ENCODE measurements around the gene NABP2.
"Not testable (repeated sequence)": the region's sequence is repeated elsewhere in the genome, so short reads cannot be mapped to it uniquely, and the experiment has no call there.

The NABP2 gene

DNA sequence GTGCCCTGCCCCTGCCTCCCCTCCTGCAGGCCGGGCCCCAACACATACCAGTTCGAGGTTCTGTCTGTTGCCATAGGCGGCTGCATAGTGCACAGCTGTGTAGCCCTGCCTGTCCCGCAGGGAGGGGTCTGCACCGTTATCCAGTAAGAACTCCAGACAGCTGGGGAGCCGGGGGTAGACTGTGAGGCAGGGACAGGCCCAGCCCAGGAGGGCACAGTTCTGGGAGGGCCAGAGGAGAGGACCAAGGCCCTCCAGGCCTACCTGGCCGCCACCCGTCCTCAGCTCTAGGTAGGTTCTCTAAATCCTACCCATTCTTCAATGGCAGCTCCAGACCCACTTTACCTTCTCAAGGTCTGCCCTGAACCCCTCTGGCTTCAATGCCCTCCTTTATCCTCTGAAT lies 24.6 kb downstream of the NABP2 start:
- no peak for DNase-seq

DNA sequence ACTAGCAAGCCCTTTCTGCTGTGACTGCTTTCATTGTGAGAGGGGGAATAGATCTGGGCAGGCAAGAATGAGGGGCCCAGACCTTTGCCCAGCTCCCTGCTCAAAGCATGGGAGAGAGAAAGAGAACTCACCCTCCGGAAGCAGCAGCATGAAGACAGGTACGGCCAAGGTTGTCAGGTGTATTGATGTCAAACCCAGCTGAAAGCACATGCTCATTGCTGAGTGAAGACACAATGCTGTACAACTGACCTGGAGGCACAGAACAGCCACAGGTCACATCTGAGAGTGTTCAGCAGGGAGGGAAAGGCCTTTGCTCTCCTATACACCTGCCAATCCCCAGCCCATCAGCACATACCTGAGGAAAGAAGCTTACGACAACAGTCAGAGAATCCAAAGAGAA lies 28.5 kb downstream of the NABP2 start:
- DNase-seq: no peak

DNA sequence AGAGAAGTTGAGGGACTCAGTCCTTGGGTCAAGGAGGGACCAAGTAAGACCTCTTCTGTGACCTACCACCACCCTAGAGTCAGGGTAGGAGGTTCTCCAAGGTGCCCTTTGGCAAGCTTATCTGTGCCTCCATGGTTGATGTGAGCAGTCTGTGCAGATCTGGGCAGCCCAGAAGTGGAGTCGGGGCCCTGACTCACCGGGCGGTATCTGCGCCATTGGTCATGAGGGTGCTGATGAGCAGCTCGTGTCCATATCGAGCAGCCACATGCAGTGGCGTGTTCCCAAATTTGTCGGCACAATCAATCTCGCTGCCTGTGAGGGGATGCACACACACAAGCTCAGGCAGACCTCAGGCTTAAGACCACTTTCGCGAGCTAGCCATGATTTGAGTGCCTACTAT lies 28.9 kb downstream of the NABP2 start:
- no peak for DNase-seq

DNA sequence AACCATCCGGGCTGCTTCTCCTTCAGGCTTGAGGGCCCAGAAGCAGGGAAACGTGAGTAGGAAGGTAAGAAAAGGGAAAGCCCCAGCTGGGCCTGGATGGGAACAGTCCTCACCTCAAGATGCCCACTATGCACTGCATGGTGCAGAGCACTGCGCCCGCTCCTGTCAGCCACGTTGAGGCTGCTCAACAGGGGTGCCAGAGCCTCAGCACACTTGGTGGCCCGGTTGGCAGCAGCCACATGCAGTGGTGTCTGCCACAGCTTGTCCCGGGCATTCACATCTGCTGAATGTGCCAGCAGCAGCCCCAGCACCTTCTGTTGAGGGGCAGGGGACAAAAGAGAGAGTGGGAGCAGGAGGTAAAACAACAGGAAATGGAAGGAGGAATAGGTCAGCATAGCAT lies 31.5 kb downstream of the NABP2 start:
- DNase-seq: no peak

DNA sequence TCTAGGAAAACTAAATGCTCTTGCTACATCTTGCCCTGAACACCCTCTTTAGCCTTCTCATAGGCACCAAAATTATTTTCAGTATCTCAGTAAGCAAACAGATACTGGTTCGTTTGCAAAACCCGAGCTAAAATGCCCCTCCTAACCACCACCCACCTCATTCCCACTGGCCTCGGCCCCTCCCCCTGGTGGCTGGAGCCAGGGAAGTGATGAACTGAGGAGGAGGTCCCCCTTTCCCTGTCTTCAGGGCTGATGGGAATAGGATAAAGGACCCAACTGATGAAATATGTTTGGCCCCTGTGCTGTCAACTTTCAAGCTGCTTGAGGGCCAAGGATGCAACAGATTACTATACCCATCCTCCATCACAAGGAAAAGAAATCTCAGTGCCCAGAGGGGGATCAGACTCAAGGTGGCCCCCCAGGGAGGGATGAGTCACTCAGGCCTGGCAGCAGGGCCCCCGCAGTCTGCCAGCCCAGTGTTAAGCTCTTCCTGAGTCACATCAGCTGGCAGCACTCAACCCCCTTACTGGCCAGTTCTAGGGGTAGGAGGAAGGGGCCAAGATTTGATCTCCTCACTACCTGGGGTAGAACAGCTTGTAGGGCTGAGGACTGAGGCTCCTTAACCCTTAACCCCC lies 32.3 kb downstream of the NABP2 start:
- no peak for DNase-seq

DNA sequence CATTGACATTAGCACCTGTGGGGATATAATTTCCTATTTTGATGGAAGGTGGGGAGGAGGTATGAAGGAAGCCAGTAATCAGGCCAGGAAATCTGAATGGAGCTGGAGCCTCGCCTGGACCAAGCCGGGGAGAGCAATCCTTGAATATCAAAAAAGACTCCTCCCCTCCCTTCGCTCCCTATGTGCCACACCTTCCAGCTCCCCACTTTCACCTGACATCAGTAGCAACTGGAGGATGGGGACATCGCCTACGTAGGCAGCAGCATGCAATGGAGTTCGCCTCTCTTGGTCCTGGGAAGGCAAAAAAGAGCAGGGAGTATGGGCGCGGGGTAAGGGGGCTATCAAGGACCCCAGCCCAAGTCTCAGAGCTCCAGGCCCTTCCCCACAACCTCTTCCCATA lies 32.9 kb downstream of the NABP2 start:
- no peak for DNase-seq

DNA sequence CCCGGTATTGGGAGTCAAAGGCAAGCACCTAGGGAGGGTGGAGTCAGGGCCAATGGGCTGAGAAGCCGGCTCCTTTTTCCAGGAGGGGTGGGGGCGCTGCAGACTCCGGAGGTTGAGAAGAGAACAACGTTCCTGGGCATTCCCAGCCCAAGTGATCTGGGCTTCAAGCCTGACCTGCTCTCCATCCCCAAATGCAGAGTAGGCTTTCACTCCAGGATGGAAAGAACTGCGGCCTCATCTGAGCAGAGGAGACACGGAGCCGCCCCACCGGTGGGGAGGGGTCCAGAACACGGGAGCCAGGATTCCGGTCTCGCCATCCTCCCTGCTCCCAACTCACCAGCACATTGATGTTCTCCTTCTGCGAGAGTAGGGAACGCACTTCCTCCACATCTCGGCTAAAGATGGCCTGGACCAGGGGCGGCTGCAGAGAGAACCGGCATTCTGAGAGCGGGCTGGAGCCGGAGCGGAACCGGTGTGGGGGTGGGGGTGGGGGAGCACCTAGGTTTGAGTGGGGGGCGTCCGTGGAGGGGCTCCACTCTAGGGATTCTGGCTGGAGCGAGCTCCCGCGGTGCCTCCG lies 33.4 kb downstream of the NABP2 start:
- peak in 1 of 2 experiments; percentile 32 for DNase-seq

DNA sequence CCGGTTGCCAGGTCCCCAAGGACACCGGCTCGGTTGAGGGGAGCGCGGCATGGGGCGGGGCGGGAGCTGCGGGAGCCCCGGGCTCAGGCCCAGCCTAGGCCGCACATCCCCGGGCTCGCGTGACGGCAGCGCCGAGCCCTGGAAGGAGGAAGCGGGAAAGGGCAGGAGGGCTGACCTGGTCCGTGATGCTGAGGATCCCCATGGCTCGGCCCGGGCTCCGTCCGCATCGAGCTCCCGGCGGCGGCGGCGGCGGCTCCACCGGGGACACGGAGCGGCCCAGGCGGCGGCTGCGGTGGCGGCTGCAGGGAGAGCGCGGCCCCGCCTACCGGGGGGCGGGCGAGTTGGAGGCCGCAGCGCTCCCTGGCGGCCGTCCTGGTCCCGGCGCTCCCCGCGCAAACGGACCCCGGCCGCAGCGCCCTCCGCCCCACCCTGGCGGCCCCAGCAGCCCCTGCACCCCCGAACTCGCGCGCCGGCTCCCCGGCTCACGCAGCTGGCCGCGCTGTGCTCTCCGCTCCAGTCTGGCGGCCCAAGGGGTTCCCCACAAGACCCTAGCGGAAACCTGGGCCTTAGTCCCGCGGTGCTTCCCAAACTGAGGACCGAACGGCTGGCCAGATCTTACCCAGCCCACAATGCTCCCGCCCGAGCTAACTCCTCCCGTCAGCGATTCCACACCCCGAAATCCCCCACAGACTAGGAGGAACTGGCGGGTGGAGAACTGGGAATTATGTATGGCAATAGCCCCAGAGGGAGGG lies 34.1 kb downstream of the NABP2 start, which contains the start of gene ANKRD52:
TSS of gene ANKRD52 (minus strand) at position 317 of the 752 bp plus-strand sequence. CDS start at position 202, 115 bp downstream.
- DNase-seq: peak; percentile 84 to 88

DNA sequence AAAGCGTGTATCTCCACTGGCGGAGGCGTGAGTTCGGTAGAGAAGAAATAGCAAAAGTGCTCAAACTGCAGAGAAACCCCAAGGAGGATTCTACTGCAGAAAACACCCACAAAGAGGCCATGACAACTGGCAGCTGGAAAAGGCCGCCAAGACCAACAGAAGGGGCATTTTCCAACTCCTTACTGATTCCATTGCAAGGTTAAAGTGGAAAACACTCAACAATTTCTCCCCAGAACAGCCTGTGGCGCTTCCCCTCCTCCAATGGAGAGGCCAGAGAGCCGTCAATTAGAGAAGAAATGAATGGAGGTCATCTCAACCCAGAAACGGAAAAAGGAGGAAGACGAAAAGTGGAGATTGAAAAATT lies 34.7 kb downstream of the NABP2 start:
- no peak for DNase-seq

DNA sequence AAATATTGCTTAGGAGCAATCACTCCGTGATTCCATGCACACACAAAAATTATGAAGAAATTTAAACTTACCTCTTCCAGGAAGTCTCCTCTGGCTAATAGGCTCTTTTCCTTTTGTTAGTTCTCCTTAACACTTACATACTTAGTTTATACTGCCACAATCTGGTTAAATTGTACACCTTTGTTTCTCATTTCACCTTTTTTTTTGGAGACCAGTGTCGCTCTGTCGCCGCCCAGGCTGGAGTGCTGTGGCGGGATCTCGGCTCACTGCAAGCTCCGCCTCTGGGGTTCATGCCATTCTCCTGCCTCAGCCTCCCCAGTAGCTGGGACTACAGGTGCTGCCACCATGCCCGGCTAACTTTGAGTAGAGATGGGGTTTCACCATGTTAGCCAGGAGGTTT lies 36.2 kb downstream of the NABP2 start:
- no peak for DNase-seq

DNA sequence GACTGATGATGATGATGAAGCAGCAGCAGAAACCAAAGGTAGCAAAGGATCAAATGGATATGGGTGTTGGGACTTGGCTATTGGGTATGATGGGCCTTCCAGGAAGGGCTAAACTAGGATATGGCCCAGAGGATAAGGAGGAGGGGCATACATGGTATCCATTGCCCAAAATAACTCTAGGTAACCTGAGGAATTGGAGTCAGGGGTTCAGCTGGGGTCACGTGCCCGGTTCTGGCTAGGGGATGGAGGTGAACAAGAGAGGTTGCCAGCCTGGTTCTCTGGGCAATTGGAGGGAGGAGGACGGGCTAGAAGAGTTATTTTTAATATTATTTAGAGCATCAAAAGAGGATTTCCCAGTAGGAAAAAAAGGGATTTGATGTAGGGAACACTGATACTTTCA lies 36.8 kb downstream of the NABP2 start:
- no peak for DNase-seq

DNA sequence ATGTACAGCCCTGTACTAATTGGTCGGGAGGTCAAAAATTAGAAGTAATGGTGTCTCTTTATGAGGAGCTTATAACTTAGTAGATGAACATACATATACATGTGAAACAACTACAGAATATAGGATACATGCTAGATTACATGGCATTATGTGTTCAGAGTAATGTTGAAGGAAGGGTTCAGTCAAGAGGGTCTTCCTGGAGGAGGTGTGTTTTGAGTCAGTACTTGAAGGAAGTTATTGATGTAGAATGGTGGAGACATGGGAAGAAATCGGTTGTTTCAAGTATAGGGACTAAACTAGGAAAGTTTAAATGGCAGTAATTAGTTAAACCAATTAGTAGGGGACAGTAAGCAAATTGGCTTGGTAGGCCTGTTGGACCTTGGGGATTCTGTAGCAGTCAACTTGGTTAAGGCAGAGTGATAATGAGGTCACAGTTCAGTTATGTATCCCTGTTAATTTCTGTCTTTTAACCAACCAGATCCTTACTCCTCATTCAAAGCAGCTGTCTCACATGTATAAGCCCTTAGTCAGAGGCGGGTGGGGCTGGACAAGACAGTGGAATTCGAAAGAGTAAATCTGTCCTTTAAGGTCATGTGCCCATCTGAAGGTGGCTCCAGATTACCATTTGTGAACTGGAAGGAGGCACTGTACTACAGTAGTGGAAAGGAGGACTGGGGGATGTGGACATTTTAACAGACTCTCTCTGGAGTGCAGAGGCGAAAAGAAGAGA lies 37.5 kb downstream of the NABP2 start:
- no peak for DNase-seq

DNA sequence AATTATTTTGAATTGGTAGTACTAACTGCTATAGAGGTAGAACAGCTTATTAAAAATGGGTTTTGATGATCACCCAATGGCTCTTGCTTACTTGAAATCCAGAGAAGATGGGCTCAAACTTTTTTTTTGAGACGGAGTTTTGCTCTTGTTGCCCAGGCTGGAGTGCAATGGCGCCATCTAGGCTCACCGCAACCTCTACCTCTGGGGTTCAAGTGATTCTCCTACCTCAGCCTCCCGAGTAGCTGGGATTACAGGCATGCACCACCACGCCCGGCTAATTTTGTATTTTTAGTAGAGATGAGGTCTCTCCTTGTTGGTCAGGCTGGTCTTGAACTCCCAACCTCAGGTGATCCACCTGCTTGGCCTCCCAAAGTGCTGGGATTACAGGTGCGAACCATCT lies 38.8 kb downstream of the NABP2 start:
- peak; percentile 25 to 32 for DNase-seq

DNA sequence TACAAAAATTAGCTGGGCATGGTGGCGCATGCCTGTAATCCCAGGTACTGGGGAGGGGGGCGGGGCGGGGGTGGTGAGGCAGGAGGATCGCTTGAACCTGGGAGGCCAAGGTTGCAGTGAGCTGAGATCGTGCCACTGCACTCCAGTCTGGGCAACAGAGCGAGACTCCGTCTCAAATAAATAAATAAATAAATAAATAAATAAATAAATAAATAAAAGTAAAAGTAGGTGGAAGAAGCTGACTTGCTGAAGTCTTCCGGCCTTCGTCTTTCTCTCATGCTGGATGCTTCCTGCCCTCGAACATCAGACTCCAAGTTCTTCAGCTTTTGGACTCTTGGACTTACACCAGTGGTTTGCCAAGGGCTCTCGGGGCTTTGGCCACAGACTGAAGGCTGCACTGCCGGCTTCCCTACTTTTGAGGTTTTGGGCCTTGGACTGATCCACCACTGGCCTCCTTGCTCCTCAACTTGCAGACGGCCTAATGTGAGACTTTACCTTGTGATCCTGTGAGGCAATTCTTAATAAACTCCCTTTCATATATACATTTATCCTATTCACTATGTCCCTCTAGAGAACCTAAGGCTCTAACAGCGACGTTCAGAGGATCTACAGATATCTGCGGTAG lies 42.0 kb downstream of the NABP2 start:
- DNase-seq: not testable (repeated sequence)

DNA sequence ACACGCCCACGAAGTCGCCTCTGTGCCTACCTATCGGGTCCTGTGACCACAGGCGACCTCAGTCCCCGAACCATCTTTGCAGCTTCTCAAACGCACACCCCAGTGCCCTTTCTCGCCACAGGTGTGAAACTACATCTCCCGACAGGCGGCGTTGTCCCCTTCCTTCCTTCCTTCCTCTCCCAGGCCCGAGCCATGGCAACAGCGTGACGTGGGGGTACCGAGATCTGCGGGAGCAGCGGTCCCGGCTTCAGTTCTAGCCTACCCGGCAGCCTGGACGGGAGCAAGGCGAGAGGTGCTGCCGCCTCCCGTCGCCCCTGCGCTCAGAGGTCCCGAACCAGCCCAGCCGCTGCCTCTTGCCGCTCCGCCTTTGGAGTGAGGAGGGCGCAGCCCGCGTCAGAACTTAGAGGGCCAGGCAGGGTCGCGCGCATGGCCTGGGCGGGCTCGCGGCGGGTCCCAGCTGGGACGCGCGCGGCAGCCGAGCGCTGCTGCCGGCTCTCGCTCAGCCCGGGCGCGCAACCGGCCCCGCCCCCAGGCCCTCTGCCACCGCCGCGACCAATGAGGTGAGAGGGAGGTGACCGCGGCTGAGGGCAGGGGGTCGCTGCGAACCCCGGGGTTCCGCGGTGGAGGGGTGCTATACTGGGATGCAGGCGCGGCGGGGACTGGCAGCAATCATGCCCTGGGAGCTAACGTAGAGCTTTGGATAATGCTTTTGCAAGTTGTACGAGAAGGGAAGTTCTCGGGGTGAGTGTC lies 42.7 kb downstream of the NABP2 start, which contains the start of gene COQ10A:
TSS of gene COQ10A (plus strand) at position 250 of the 750 bp plus-strand sequence. CDS start at position 427, 177 bp downstream.
- peak; percentile 90 to 91 for DNase-seq

DNA sequence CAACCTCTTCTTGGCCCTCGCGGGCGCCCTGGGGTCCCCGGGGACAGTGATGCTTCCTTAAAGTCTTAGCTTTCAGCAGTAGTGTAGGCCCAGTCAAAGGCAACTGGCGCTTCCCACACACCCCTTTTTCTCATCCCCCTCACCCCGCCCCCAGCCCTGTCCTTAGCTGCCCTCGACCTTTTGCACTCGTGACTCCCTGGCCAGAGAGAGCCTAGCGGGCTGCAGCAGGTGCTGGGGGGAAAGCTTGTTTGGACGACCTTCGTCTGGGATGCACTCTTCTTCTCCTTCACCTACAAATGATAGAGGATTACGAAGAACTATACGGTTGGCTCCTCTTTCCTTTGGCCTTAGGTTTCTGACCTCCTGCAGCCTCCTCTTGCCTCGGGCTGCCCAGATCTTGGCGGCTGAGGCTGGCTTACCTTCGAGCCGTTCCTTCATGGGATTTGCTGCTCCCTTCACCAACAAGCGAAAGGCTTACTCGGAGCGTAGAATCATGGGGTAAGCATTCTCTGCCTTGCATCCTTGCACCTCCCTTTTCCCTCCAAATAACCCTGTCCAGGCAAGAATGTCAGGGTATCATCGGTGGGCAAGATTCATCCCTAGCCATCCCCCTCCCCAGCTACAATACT lies 43.4 kb downstream of the NABP2 start:
- no peak for DNase-seq

DNA sequence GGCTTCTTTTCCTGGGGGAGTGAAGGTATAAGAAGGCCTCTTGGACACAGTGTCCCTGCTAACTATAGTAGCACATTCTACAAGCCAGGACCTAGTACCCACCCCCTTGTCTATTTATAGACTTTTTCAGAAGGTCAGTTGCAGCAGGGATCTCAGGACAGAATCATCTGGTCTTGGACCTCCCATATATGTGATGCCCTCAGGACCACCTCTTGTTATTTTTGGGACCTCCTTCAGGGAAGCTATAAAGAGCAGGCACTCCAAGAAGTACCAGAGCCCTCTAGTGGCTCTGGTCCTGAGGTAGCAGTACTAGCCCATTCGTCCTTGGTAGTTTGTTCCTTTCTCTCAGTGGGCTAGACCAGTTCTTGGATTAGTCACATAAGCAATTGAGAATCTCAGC lies 46.9 kb downstream of the NABP2 start:
- no peak for DNase-seq

DNA sequence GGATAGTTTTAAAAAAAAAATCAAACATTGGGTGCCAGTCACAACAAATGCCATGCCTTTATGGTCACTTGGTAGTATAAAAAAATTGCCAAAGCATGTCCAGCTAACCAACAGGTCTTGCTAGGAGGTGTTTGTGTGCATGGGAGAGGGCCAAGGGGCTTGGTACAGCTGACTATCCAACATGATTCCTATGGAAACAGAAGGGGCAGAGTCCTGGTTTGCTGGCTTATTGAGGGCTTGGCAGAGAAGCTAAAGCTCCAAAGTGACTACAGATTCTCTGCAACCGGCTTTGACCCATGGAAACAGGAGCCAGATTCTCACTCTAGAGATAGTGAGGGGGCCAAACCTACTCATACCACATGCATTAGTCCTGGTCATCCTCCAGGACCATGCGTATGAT lies 48.3 kb downstream of the NABP2 start:
- not testable (repeated sequence) for DNase-seq

DNA sequence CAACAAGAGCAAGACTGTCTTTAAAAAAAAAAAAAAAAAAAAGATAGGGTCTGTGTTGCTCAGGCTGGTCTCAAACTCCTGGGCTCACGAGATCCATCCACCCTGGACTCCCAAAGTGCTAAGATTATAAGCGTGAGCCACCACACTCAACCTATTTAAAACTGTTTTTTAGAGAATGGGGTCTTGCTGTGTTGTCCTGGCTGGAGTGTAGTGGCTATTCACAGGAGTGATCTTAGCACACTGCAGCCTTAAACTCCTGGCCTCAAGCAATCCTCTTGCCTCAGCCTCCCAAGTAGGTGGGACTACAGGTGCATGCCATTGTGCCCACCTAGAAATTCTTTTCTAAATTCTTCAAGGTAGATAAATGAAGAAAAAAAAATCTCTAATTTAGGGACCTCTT lies 50.2 kb downstream of the NABP2 start:
- DNase-seq: no peak

DNA sequence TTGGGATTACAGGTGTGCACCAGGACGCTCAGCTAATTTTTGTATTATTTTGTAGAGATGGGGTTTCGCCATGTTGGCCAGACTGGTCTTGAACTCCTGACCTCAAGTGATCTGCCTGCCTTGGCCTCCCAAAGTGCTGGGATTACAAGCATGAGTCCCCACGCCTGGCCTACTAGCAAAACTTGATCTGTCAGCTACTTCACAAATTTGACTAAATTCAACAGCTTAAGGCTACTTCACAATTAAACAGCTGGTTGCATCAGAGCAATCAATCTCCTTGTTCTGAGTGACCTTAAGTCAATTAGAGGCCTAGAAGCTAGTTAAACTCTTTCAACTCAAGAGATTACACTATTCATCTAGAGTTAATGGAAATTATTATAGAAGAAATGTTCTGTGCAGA lies 54.8 kb downstream of the NABP2 start:
- no peak for DNase-seq
